Spleen (tissue), 11 donors: ENCODE results near the gene KDM2A. TPM values are rescaled to one million over a fixed set of nuclear protein-coding genes. Genes with fewer than 3 reads are reported as not detected.
A peak's percentile ranks its signal among the peaks of the same experiment; 100 is the strongest.

Experiments used
- DNase-seq: peaks from one replicate; pipeline ENCODE4 v3.0.0-alpha.2; 2020
- H3K27ac ChIP-seq, 8 donors: fragments of 200-600 bp; sonication (generic) in 7 of 8; 1 replicate in 4 of 8; 2 replicates in 4 of 8; pipeline versions ENCODE4 v1.5.0 to v1.8.0; 2016 to 2021; ENCODE audit warnings: inconsistent platforms in 4 of 8, mild to moderate bottlenecking in 4 of 8, moderate library complexity in 1 of 8
- H3K27me3 ChIP-seq, 7 donors: fragments of 200-600 bp; sonication (generic) in 6 of 7; replicated peaks in 1 of 7; 1 replicate in 4 of 7; 2 replicates in 3 of 7; pipeline versions ENCODE4 v1.5.0 to v1.8.0; 2016 to 2021; ENCODE audit warnings: inconsistent platforms in 3 of 7, mild to moderate bottlenecking in 1 of 7
- H3K36me3 ChIP-seq, 6 donors: fragments of 200-600 bp; sonication (generic) in 5 of 6; 1 replicate in 4 of 6; 2 replicates in 2 of 6; pipeline versions ENCODE4 v1.5.0 to v1.8.0; 2016 to 2021; ENCODE audit warnings: inconsistent platforms in 2 of 6
- H3K4me1 ChIP-seq, 6 donors: fragments of 200-600 bp; sonication (generic) in 5 of 6; 1 replicate in 3 of 6; 2 replicates in 3 of 6; pipeline versions ENCODE4 v1.5.0 to v1.8.0; 2016 to 2021; ENCODE audit warnings: inconsistent platforms in 3 of 6
- H3K4me3 ChIP-seq, 8 donors: fragments of 200-600 bp; sonication (generic) in 7 of 8; 1 replicate in 4 of 8; 2 replicates in 4 of 8; pipeline versions ENCODE4 v1.5.0 to v1.8.0; 2016 to 2021; ENCODE audit warnings: inconsistent platforms in 4 of 8, mild to moderate bottlenecking in 4 of 8, moderate library complexity in 2 of 8
- H3K9me3 ChIP-seq, 8 donors: fragments of 200-600 bp; sonication (generic) in 7 of 8; 1 replicate in 4 of 8; 2 replicates in 4 of 8; pipeline versions ENCODE4 v1.5.0 to v1.8.0; 2016 to 2021; ENCODE audit warnings: inconsistent platforms in 4 of 8
- POLR2A ChIP-seq, 3 donors: fragments of 450-650 bp; IDR thresholded peaks; one replicate each; pipeline ENCODE4 v1.5.1; 2017; ENCODE audit warnings: antibody characterized with exemption in 3 of 3, mild to moderate bottlenecking in 1 of 3
- POLR2AphosphoS5 ChIP-seq, 3 donors: sonication (generic); formaldehyde crosslinking; IDR thresholded peaks; one replicate each; pipeline ENCODE4 v1.5.1; 2017; ENCODE audit warnings: antibody characterized with exemption in 3 of 3
- WGBS, 5 donors: extraction: QIAGEN DNeasy Blood & Tissue Kit in 3 of 5; methylation state at CpG; one replicate each; pipeline versions ENCODE4 v1.1.5 to v1.1.7; 2013 to 2018; 5-methylcytosine and 5-hydroxymethylcytosine counted together
- intact Hi-C: fragments of 100-400 bp; cut with DNase I; formaldehyde crosslinking; loops from one replicate; pipeline ENCODE4 v1.15.0; 2023; ENCODE audit warnings: low total_unique reads
- polyA plus RNA-seq, 3 donors: library from polyadenylated mRNA; stranded (reverse); fragments of 200-250 nt; gene quantifications; one replicate each; pipeline ENCODE4 v1.2.1, GENCODE V29; 2013
- total RNA-seq, 7 donors: library from RNA; depleted of rRNA in 3 of 7; stranded (reverse); fragments of >200 nt in 3 of 7; fragmentation: NEBNext Ultra II Directional in 4 of 7; extraction: Animal tissue kit (Norgen Biotek cat#: 25700) in 4 of 7; gene quantifications; one replicate each; pipeline versions ENCODE4 v1.1.0 to v1.2.1, GENCODE V29; 2016 to 2021
- TF ChIP-seq, protein P1 (sequence below), 11 experiments: fragments of 200-600 bp in 7 of 11; fragments of 450-650 bp in 4 of 11; sonication (generic) in 4 of 11; IDR thresholded peaks in 8 of 11; conservative IDR thresholded peaks in 3 of 11; 1 replicate in 7 of 11; 2 replicates in 4 of 11; pipeline versions ENCODE4 v1.4.0 to v1.8.0; 2016 to 2021; ENCODE audit warnings: antibody characterized with exemption in 11 of 11, inconsistent platforms in 4 of 11, mild to moderate bottlenecking in 1 of 11
- donor health status: healthy with polysubstance abuse.
- donor health status: DM: no; HTN: no; CAD: no; lungs with moderate emphysema.
- donor health status: DM: no; HTN: no; CAD: no.
- donor health status: Bipolar disorder and iron deficiency.
- donor health status: healthy.
- donor health status: DM: no; HTN: no; CAD: no.
- donor health status: DM: yes; HTN: yes; CAD: no.

Gene KDM2A
- total and polyA plus RNA-seq, 10 donors: 18.5 to 149 (median 125) TPM

DNA sequence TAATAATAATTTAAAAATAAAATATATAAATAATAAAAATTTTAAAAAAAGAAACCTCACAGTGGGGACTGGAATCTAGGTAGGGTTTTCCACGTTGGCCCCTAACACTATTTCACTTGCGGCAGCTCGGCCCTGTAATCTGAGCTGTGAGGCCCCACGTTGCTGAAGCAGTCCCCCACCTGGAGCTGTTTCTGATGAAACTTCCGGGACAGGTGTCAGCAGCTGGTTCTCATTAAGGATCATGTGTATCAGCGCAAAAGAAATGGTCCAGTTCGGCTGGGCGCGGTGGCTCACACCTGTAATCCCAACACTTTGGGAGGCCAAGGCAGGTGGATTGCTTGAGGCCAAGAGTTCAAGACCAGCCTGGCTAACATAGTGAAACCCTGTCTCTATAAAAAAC is 45.2 kb upstream of the KDM2A start:
- 82 to 90% (median 89%) methylated on average over 9 of the region's 9 CpGs for WGBS, 5 donors
- TF ChIP-seq POLR2A (IDR thresholded peaks at IDR 0.05) (no peak), POLR2AphosphoS5 (IDR thresholded peaks at IDR 0.05) (no peak)
- TF ChIP-seq, protein P1, sequence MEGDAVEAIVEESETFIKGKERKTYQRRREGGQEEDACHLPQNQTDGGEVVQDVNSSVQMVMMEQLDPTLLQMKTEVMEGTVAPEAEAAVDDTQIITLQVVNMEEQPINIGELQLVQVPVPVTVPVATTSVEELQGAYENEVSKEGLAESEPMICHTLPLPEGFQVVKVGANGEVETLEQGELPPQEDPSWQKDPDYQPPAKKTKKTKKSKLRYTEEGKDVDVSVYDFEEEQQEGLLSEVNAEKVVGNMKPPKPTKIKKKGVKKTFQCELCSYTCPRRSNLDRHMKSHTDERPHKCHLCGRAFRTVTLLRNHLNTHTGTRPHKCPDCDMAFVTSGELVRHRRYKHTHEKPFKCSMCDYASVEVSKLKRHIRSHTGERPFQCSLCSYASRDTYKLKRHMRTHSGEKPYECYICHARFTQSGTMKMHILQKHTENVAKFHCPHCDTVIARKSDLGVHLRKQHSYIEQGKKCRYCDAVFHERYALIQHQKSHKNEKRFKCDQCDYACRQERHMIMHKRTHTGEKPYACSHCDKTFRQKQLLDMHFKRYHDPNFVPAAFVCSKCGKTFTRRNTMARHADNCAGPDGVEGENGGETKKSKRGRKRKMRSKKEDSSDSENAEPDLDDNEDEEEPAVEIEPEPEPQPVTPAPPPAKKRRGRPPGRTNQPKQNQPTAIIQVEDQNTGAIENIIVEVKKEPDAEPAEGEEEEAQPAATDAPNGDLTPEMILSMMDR (IDR thresholded peaks at IDR 0.05 in 8 of 11, conservative IDR thresholded peaks at IDR 0.05 in 3 of 11): no peak
- Histone ChIP-seq H3K9me3 (no peaks in the 10 kb centered on the region), H3K36me3 (no peaks in the 10 kb centered on the region), H3K4me1 (peaks cover 0 to 11% (median 9%) of the 10 kb centered on the region in 6 donors), H3K27me3 (peaks cover 0 to 34% (median 0%) of the 10 kb centered on the region in 7 donors), H3K27ac (no peak overlapping the region), H3K4me3 (no peak overlapping the region)
- intact Hi-C loops: no loop called here
- DNase-seq: no peak

DNA sequence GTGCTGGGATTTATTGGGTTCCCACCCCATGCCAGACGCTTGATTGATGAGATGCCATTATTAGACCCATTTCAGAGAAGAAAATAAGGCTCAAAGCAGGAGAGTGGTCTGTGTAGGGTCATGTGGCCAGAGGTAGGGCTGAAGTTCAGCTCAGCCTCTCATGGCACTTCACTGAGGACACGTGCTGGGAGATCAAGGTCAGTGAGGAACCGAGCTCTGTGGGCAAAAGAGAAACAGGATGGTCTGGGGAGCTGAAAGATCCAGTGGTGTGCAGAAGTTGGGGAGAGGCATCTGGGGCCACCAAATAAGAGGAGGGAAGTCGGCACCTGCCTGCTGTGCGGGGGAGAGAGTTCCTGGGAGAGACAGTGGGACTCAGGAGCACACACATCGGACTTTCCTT is 42.9 kb upstream of the KDM2A start:
- 77 to 85% (median 80%) methylated on average over 6 of the region's 6 CpGs for WGBS, 5 donors
- Histone ChIP-seq H3K36me3 (no peaks in the 10 kb centered on the region), H3K4me3 (no peak overlapping the region), H3K27me3 (peaks cover 0 to 28% (median 0%) of the 10 kb centered on the region in 7 donors), H3K27ac (no peak overlapping the region), H3K9me3 (no peaks in the 10 kb centered on the region), H3K4me1 (peaks cover 0 to 12% (median 8%) of the 10 kb centered on the region in 6 donors)
- no peak for TF ChIP-seq POLR2AphosphoS5 (IDR thresholded peaks at IDR 0.05)
- TF ChIP-seq, protein P1 (IDR thresholded peaks at IDR 0.05 in 8 of 11, conservative IDR thresholded peaks at IDR 0.05 in 3 of 11): no peak
- no peak for TF ChIP-seq POLR2A (IDR thresholded peaks at IDR 0.05)
- intact Hi-C loops: no loop called here
- DNase-seq: no peak

DNA sequence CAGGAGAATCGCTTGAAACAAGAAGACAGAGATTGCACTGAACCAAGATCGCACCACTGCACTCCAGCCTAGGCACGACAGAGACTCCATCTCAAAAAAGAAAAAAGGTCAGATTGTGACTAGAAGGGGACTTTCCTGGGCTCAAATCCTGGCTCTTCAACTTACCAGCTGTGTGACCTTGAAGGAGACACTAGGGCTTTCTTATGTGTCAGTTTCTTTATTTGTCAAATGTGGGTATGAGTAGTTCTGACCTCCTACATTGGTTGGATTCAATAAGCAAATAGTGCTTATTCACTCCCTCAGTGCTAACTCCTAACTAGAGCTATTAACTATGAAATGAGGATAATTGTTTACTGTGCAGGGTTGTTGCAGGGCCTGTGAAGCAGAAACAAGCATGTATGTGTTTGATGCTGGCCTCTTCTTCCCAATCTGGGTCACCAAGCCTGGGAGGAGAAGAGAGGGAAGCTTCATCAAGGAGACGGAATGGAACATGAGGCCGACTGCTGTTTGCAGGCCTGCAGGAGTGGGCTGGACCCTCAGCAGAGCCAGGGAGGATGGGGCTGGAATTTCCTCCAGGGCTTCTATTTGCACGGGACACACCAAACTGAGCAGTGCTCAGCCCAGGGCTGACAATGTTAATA is 39.9 kb upstream of the KDM2A start:
- Histone ChIP-seq H3K4me1 (peaks cover 0 to 16% (median 11%) of the 10 kb centered on the region in 6 donors), H3K27ac (no peak overlapping the region), H3K27me3 (peaks cover 0 to 30% (median 0%) of the 10 kb centered on the region in 7 donors), H3K4me3 (no peak overlapping the region), H3K9me3 (no peaks in the 10 kb centered on the region), H3K36me3 (no peaks in the 10 kb centered on the region)
- no peak for DNase-seq
- no peak for TF ChIP-seq POLR2A (IDR thresholded peaks at IDR 0.05)
- no peak for TF ChIP-seq POLR2AphosphoS5 (IDR thresholded peaks at IDR 0.05)
- TF ChIP-seq, protein P1 (IDR thresholded peaks at IDR 0.05 in 8 of 11, conservative IDR thresholded peaks at IDR 0.05 in 3 of 11): no peak
- 76 to 88% (median 82%) methylated on average over 6 of the region's 6 CpGs for WGBS, 5 donors
- intact Hi-C loops: no loop called here

DNA sequence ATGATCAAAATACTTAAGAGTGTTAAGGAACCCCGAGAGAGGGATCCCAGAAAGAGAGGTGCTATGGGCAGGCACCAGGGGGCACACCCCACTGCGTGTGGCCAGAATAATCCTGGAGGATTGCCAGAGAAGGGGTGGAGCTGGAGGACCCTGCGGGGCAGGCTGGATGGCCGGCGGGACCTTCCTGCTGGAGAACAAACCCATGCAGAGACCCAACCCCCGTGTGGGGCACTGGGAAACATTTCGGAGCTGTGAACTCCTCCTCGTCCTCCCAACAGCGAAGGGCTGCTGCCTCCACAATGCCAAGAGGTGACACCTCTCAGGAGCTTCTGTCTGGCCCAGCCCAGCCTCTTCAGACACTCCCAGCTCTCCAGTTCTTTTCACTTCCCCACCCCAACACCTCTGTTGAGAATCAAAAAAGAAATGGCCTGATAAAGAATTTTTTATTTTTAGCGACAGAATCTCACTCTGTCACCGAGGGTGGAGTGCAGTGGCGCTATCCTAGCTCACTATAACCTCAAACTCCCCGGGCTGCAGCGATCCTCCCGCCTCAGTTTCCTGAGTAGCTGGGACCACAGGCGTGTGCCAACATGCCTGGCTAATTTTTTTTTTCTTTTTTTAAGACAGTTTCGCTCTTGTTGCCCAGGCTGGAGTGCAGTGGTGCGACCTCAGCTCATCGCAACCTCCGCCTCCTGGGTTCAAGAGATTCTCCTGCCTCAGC is 36.8 kb upstream of the KDM2A start:
- intact Hi-C loops: no loop called here
- H3K27ac ChIP-seq: no peak overlapping the region
- peak overlapping the region in 1 of 8 donors; percentile 18 for H3K4me3 ChIP-seq
- DNase-seq: no peak
- TF ChIP-seq, protein P1 (IDR thresholded peaks at IDR 0.05 in 8 of 11, conservative IDR thresholded peaks at IDR 0.05 in 3 of 11): no peak
- TF ChIP-seq POLR2A (IDR thresholded peaks at IDR 0.05) (no peak), POLR2AphosphoS5 (IDR thresholded peaks at IDR 0.05) (no peak)
- no peaks in the 10 kb centered on the region for H3K9me3 ChIP-seq
- peaks cover 0 to 16% (median 11%) of the 10 kb centered on the region in 6 donors for H3K4me1 ChIP-seq
- WGBS, 5 donors: 24 to 35% (median 30%) methylated on average over 18 to 20 of the region's 20 CpGs
- no peaks in the 10 kb centered on the region for H3K36me3 ChIP-seq
- H3K27me3 ChIP-seq: peaks cover 0 to 28% (median 0%) of the 10 kb centered on the region in 7 donors
